Dermis microvascular lymphatic vessel endothelial cell (primary cell): Measurements from ENCODE around the gene CDK5RAP1. TPM values are rescaled to one million over a fixed set of nuclear protein-coding genes. Genes with fewer than 3 reads are reported as not detected.
A peak's percentile ranks its signal among the peaks of the same experiment; 100 is the strongest.
"Not testable (repeated sequence)": the region's sequence is repeated elsewhere in the genome, so short reads cannot be mapped to it uniquely, and the experiment has no call there.

Experiments used
- DNase-seq, 2 donors: peaks; one replicate each; pipeline versions ENCODE4 v3.0.0 to v3.0.0-alpha.2; 2010; ENCODE audit warnings: low read depth in 2 of 2
- total RNA-seq: library from RNA; depleted of rRNA; stranded (reverse); fragments of >200 nt; gene quantifications from 2 replicates; pipeline ENCODE4 v1.2.1, GENCODE V29; 2014

CDK5RAP1 gene, protein sequence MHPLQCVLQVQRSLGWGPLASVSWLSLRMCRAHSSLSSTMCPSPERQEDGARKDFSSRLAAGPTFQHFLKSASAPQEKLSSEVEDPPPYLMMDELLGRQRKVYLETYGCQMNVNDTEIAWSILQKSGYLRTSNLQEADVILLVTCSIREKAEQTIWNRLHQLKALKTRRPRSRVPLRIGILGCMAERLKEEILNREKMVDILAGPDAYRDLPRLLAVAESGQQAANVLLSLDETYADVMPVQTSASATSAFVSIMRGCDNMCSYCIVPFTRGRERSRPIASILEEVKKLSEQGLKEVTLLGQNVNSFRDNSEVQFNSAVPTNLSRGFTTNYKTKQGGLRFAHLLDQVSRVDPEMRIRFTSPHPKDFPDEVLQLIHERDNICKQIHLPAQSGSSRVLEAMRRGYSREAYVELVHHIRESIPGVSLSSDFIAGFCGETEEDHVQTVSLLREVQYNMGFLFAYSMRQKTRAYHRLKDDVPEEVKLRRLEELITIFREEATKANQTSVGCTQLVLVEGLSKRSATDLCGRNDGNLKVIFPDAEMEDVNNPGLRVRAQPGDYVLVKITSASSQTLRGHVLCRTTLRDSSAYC
- 17.3 and 20.5 TPM in 2 replicates for total RNA-seq

DNA sequence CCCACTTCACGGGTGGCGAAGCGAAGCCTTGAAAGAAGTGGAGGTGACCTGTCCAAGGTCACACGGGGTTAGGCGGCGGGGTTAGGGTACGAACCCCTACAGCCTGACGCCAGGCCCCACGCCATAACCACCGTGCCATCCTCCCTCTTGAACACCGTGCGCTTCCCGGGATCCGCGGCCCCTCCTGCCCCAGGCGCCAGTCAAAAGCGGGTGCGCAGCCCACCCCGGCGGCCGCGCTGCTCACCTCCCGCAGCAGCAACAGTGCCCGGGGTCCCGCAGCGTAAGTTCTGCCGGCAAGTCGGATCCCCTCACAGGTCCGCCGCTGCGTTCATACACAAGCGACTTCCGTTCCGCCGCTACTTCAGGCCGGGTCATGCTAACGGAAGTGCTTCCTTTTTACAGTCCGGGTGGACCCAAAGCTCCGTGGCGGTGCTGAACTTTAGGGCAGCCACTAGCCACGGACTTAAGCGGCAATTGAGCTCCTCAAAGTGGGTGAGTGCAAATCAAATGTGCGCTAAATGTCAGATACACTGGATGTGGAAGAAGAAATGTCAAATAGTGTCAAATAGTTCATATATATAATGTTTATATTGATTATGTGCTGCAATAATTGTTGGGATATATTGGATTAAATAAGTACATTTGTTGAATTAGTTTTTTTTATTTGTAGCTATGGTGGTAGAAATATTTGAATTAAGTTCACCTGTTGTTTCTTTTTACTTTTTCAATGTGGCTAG is at the start of gene CDK5RAP1:
CDK5RAP1 (minus strand) TSS at position 336 of the 737 bp plus-strand sequence. CDS start 4,455 bp downstream, outside the sequence.
- peak; percentile 90 to 94 for DNase-seq

DNA sequence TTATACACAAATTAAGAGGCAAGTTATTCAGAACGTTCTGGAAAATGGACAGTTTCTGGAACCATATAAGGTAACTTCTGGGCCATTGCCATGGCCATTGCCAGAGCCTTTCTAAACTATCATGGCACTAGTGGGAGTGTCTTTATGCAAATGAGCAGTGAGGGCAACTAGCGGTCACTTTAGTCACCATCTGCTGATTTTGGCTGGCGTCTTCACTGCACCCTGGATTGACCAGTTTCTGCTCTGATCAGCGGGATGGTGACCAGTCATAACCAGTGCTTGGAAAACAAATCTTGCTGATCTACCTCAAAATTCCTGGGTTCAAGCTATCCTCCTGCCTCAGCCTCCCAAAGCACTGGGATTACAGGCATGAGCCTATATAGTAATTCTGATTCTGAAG is 49.5 kb upstream of the CDK5RAP1 start:
- no peak for DNase-seq

DNA sequence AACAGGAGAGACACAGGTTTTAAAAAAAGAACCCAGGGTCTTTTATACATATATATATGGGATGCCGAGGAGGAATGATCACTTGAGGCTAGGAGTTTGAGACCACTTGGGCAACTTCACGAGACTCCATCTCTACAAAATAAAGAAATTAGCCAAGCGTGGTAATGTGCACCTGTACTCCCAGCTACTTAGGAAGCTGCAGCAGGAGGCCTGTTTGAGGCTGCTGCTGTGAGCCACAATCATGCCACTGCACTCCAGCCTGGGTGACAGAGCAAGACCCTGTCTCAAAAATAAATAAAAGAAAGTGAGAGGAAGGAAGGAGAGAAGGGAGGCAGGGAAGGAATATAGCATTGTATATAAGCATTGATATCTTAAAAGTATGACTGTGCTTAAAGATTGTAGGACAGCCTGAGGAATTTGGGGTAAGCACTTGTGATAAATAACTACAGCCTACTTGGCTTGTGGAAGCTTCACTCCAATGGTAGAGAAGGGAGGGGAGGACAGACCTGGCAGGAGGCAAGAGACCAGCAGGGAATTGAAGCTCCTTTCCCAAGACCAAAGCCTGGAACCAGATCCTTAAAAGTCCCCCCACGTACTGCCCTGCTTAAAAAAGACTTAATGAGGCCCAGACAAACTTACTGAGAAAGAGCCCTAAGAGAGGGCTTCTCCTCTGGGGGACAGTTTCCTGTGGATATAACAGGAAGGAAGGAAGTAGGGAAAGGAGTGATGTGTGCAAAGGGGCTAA is 44.7 kb upstream of the CDK5RAP1 start:
- DNase-seq: no peak

DNA sequence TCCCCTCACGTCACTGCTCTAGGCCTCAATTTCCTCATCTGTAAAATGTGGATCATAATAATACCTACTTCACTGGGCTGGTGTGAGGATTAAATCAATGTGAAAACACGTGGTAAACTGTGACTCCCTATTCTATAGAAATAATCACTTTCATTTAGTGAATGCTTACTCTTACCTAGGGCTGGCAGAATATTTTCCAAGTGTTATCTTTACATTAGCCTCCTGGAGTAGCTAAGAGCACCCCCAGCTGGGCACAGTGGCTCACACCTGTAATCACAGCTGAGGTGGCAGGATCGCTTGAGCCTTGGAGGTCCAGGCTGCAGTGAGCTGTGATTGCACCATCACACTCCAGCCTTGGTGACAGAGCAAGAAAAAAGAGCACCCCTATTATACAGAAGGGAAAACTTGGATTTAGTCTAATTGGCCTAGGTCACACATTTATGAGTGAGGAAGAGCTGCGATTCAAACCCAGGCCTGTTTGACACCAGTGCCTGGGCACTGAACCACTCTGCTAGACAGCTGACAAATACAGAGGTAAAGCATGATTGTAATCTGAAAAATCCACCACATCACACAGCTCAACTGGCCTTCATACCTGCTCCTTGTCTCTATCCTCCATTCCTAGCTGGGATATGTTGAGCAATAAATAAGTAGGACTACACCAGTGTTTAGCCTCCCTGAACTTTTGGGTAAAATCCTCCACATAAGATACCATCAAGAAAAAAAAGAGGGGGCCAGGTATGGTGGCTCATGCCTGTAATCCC is 43.7 kb upstream of the CDK5RAP1 start:
- DNase-seq: peak in 1 of 2 donors; percentile 15

DNA sequence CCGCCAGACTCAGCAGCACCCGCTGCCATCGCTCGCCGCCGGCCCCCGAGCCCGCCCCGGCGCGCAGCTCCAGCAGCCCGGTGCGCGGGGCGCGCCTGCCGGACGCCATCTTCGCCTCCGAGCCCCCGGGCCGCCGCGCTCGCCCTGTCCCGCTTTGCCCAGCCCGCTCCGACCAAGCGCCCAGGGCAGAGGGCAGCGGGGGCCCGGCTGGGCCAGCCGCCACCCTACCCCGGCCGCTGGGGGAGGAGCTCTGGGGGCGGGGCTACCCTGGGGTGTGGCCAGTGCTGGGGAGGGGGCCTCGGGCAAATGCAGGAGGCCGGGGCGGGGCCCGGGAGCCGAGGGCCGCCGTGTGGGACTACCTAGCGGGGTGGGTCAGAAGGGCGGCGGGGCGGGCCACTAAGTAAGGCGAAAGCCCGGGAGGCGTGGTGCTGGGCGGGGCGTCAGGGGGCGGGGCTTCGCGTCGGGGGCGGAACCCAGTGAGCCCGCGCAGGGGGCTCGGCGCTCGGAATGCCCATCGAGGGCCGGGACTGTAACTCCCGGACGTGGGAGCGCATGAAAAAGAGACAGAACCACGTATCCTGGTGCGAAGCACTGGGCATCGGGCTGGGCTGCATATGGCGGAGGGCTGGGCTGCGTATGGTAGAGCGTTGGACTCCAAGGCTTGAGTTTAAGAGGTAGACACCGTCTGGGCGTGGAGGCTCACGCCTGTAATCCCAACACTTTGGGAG is 42.4 kb upstream of the CDK5RAP1 start, which contains the start of gene SNTA1:
SNTA1 (minus strand) TSS at position 252 of the 728 bp plus-strand sequence; CDS start at position 109, 143 bp downstream.
- DNase-seq: peak; percentile 51 to 89

DNA sequence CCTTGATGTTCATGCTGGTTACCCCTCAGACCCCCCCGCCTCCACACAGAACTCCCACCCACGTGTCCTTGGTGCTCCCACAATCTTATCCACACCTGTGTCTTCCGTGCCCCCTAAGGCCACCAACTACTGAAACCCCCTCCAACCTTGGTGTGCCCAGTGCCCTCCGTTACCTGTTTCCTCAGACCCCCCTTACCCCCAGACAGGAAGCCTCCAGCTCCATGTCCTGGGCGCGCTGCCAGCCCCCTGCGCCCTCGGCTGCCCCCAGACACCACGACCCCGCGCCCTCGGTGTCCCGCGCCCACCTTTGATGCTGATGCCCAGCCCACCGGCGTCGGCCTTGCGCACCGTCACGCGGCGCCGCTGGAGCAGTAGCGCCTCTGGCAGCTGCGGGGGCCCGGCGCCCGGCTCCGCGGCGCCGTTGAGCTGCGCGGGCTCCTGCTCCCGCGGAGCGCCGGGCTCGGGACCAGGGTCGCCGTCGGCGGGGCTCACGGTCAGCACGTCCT is 41.7 kb upstream of the CDK5RAP1 start:
- DNase-seq: peak in 1 of 2 donors; percentile 7

DNA sequence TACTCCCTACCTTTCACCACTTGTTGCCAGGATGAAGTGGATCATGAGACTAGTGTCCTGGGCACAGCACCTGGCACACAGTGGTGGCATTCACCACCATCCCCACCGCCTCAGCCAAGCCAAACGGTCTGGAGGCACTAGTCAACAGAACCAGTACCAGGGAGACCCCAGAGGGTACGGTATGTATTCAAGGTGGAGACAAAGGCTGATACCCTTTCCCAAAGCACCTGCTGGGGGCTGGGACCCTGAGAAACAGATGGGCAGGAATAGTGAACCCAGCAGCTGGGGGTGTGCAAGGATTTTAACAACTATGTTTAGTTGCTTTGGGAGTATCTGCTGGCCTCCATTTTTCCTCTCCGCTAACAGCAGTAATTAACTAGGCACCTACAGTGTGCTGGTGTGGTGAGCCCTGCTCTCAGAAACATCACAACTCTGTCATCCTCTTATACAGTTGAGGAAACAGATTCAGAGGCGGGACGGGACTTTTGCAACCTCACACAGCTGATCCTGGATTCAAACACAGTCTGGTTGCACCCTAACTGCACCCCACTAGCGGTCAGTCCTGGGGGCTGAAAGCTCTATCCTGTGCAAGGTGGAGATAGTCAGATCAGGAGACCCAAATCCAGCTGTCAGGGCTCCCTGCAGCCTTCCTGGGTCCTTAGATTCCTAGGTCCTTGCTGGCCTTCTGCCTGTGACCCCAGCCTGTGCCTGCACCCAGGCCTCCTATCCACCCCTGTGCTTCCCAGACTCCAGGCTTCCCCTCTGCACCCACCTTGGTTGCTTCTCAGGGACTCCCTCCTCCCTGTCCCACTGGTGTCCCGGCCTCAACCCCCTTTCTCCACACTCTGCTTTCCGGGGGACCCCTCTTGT is 41.1 kb upstream of the CDK5RAP1 start:
- DNase-seq: no peak

DNA sequence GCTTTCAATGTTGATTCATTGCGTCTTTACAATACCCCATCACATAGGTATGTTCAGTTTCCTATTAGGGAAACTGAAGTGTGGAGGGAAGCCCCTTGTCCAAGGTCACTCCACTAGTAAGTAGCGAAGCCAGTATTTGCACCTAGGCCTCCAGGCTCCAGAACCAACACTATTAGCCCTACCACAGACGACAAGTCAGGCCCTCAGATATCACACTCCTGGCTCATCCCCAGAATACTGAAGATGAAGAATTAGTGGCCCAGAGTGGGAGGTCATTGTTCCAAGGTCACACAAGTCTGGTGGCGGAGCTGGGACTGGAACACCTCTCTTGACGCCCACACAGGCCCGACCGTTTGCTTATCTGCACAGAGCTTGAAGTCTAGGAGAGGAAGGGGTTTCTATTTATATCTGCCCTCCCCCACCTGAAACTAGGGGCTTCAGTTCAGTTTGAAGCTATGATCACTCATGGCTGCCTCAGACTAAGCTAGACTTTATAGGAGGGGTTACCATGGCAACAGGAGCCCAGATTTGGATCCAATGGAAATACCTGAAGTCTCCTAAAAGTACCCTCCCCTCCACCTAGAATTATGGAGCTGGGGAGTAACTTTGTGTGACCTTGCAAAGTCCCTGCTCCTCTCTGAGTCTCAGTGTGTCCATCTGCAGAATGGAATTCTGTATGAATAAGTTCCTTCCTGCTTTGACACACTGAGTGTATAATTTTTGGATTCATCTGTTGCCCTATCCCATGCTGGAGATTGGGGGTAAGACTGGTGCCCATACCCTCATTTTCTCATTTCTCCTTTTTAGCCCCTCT is 40.0 kb upstream of the CDK5RAP1 start:
- DNase-seq: no peak

DNA sequence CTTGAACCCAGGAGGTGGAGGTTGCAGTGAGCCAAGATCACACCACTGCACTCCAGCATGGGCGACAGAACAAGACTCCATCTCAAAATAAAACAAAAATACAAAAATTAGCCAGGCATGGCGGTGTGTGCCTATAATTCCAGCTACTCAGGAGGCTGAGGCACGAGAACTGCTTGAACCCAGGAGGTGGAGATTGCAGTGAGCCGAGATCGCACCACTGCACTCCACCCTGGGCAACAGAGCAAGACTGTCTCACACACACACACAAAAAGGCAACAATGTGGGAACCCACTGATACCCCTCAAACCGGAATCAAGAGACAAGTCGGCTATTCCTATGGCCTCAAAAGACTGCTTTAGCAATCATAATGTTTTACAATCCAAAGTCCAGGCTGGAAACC is 39.2 kb upstream of the CDK5RAP1 start:
- not testable (repeated sequence) for DNase-seq

DNA sequence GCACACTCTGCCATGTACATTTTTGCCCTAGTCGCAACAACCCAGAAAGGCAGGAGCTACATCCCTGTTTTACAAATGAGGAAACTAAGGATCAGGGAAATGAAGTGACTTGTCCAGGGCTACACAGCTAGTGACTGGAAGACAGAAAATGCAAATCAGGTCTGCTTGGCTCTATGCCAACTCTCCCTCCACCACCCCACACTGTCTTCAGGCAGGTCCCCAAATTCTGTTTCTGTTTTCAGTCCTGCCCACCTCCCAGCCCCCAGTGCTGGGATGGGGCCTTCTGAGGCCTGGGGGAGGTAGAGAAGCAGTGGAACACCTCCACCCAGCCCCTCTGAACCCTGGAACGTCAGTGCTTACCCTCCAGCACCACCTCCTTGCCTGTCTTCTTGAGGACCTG is 37.2 kb upstream of the CDK5RAP1 start:
- no peak for DNase-seq

DNA sequence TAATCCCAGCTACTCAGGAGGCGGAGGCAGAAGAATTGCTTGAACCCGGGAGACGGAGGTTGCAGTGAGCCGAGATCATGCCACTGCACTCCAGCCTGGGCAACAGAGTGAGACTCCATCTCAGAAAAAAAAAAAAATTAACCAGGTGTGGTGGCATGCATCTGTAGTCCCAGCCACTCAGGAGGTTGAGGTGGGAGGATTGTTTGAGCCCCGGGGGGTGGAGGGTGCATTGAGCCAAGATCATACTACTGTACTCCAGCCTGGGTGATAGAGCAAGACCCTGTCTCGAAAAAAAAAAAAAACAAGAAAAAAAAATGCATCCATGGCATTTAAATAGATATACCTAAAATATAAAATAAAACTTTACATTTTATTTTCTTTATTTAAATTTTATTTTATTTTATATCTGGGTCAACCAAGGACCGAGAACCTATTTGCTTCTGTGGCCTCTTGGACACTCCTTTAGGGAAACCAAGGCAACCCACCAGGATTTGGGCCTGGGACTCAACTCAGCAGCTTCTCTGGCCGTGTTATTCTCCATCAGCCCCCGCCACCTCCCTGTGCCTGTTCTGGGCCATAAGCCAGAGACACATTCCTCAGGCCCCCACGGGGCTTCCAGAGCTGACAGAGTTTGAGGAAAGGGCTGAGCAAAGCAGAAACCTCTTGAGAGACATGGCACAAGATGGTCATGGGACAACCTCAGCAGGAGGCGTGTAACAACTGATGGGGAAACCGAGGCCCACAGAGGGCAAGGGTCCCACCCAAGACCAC is 36.0 kb upstream of the CDK5RAP1 start:
- peak; percentile 9 to 23 for DNase-seq

DNA sequence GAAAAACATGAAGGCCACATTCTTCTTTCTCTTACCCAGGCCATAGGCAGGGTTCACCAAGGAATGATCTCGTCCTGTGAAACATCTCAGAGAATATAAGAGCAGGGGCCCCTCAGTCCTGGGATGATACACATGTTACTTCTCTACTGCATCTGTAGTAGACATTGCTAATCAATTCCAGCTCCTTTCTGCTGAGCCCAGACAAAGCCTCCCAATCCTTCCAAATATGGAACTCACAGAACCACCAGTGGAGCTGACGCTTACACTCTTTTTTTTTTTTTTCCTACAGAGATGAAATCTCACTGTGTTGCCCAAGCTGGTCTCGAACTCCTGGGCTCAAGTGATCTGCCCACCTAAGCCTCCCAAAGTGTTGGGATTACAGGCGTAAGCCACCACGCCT is 33.1 kb upstream of the CDK5RAP1 start:
- DNase-seq: no peak

DNA sequence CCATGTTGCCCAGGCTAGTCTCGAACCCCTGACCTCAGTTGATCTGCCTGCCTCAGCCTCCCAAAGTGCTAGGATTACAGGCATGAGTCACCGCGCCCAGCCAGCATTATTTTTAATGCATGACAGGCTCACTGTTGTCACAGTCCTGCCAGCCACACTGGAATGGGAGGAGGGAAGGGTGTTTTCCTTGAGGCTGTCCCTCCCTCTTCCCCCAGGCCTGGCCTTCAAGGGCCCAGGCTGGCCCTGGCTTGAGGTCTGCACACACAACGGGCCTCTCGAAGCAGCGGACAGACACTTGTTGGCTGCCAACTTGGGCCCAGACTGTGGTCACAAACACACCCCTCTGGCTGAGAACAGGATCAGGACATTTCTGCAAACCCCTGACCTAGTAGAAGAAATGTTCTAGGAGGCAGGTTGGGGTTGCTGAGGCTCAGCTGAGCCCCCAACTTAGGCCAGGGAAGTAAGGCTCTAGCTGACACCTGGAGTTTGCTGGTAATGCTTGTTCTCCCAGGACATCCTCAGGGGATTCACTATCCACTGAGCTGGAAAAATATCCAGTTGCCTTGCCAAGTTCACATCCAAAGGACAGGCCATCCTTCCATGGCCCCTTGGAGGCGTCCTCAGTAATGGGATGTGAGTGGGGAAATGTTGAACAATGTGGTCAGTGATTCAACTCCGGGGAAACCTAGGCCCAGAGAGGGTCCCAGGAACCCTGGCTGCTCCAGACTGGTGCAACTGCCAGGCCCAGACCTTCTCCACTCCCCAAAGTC is 32.3 kb upstream of the CDK5RAP1 start:
- no peak for DNase-seq

DNA sequence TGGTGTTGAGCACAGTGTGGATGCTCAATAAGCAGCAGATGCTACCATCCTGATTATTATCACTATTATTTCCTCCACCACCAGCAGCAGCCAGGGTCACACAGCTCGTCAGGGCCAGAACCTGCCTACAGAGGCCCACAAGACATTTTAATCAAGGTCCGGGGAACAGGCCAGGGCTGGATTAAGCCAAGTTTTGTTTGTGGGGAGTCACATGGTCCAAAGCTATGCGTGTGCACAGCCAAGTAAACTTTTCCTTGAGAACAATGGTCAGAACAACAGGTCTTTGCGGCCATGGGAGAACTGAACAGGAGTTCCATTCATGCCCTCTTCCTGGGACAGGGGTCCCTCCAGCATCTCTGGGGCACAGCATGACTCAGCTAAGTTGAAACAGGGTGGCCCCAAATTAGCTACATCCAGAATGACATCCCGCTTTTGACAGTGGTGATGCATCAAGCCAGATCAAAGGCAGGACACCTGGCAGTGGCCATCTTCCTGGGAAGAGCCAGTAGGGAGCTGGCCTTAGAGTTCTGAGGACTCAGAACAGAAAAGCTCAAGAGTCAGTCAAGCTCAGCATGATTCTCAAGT is 30.6 kb upstream of the CDK5RAP1 start:
- DNase-seq: no peak

DNA sequence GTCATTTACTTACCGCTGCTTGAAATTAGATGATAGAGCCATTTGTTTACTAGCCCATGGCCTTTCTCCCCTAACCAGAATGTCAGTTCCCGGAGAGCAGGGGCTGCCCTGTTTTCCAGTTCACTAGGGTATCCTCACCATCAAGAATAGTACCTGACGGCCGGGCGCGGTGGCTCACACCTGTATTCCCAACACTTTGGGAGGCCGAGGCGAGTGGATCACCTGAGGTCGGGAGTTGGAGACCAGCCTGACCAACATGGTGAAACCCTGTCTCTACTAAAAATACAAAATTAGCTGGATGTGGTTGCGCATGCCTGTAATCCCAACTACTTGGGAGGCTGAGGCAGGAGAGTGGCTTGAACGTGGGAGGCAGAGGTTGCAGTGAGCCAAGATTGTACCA is 22.6 kb upstream of the CDK5RAP1 start:
- not testable (repeated sequence) for DNase-seq
